Stimulated activated CD4-positive, alpha-beta T cell treated with anti-CD3 and anti-CD28 coated beads, TNF-alpha, amount 100 ng/mL, for 1 hour (primary cell): Measurements from ENCODE around the gene TMEM120A.

Experiments
- DNase-seq, 3 donors: peaks; one replicate each; pipeline ENCODE4 v3.0.0-alpha.2; 2020; ENCODE audit warnings: low read depth in 3 of 3, low spot score in 1 of 3

TMEM120A gene

GRCh38 chr7:75960372-75960771 is 34.0 kb downstream of the TMEM120A start:
- DNase-seq: no peak

- DNase-seq: no peak
These were observed 35.4 kb downstream of the TMEM120A start for GRCh38 chr7:75958802-75959543.

GRCh38 chr7:75957021-75957736 is 37.2 kb downstream of the TMEM120A start:
- no peak for DNase-seq

- DNase-seq: no peak
These were observed 39.0 kb downstream of the TMEM120A start for GRCh38 chr7:75955331-75955955.

GRCh38 chr7:75953931-75954330 is 40.5 kb downstream of the TMEM120A start:
- no peak for DNase-seq

GRCh38 chr7:75953431-75953830 is 41.0 kb downstream of the TMEM120A start:
- DNase-seq: no peak

GRCh38 chr7:75951506-75951905 is 42.9 kb downstream of the TMEM120A start:
- DNase-seq: no peak

- no peak for DNase-seq
These were observed 44.2 kb downstream of the TMEM120A start for GRCh38 chr7:75950111-75950681.

- DNase-seq: no peak
These were observed 46.2 kb downstream of the TMEM120A start for GRCh38 chr7:75948179-75948578.

GRCh38 chr7:75946207-75946855 is 48.1 kb downstream of the TMEM120A start:
- no peak for DNase-seq

GRCh38 chr7:75945297-75946168 is 48.9 kb downstream of the TMEM120A start:
- no peak for DNase-seq

GRCh38 chr7:75944507-75944906 is 49.9 kb downstream of the TMEM120A start:
- no peak for DNase-seq

- DNase-seq: no peak
These were observed 50.5 kb downstream of the TMEM120A start for GRCh38 chr7:75943864-75944263.

- DNase-seq: no peak
These were observed 55.5 kb downstream of the TMEM120A start for GRCh38 chr7:75938921-75939320.

GRCh38 chr7:75937958-75938786 is 56.2 kb downstream of the TMEM120A start:
- no peak for DNase-seq
